SU-DHL-6 (cell line): ENCODE data around the gene LRP1.

Experiments
- H2AFZ ChIP-seq: fragments of 200-600 bp; sonication (generic); 2 replicates; pipeline ENCODE4 v1.6.1; 2014; ENCODE audit warnings: low read depth, mild to moderate bottlenecking, moderate library complexity, mixed read lengths, antibody characterized with exemption, low read length; ENCODE audit not compliant: severe bottlenecking
- H3F3A ChIP-seq: fragments of 200-600 bp; shearing (Covaris generic); 2 replicates; pipeline ENCODE4 v1.6.0; 2016; ENCODE audit warnings: antibody characterized with exemption, mild to moderate bottlenecking; ENCODE audit not compliant: insufficient read depth
- H3K27ac ChIP-seq: fragments of 200-600 bp; sonication (generic); 2 replicates; pipeline ENCODE4 v1.5.1; 2016; ENCODE audit warnings: low read depth, mild to moderate bottlenecking, low read length, moderate library complexity, mixed read lengths
- H3K27me3 ChIP-seq: fragments of 200-600 bp; sonication (generic), shearing (Covaris generic); 2 replicates; pipeline ENCODE4 v1.6.0; 2014; ENCODE audit warnings: mild to moderate bottlenecking, low read length
- H3K36me3 ChIP-seq: fragments of 200-600 bp; sonication (generic); 2 replicates; pipeline ENCODE4 v1.6.1; 2014; ENCODE audit warnings: mild to moderate bottlenecking, low read length, mixed read lengths
- H3K4me2 ChIP-seq: fragments of 300-600, 200-600 bp; shearing (Covaris generic), sonication (generic); 2 replicates; pipeline ENCODE4 v1.6.0; 2014; ENCODE audit warnings: low read length, low read depth, mild to moderate bottlenecking; ENCODE audit not compliant: poor library complexity, severe bottlenecking
- H3K4me3 ChIP-seq: fragments of 200-600 bp; sonication (generic); 2 replicates; pipeline ENCODE4 v1.5.1; 2014; ENCODE audit warnings: antibody characterized with exemption, low read length, mild to moderate bottlenecking, mixed read lengths; ENCODE audit not compliant: insufficient read depth, poor library complexity, severe bottlenecking
- H3K79me2 ChIP-seq: fragments of 200-600 bp; sonication (generic); 2 replicates; pipeline ENCODE4 v1.6.1; 2014; ENCODE audit warnings: mild to moderate bottlenecking, low read length, moderate library complexity; ENCODE audit not compliant: insufficient read depth
- H3K9ac ChIP-seq: fragments of 200-600 bp; sonication (generic); 2 replicates; pipeline ENCODE4 v1.7.0; 2014; ENCODE audit warnings: mild to moderate bottlenecking, low read length
- H3K9me2 ChIP-seq: fragments of 200-600 bp; sonication (generic); replicated peaks from 2 replicates; pipeline ENCODE4 v1.6.1; 2014; ENCODE audit warnings: low read length; ENCODE audit not compliant: insufficient read depth
- H3K9me3 ChIP-seq: fragments of 200-600 bp; sonication (generic); 2 replicates; pipeline ENCODE4 v1.6.1; 2014; ENCODE audit warnings: low read length, mixed read lengths; ENCODE audit not compliant: insufficient read depth
- H4K20me1 ChIP-seq: fragments of 200-600 bp; sonication (generic); 2 replicates; pipeline ENCODE4 v1.6.1; 2014; ENCODE audit warnings: low read depth, mild to moderate bottlenecking, antibody characterized with exemption, low read length, moderate library complexity, mixed read lengths
- CTCF ChIP-seq: fragments of 200-600 bp; sonication (generic); IDR thresholded peaks from one replicate; pipeline ENCODE4 v1.5.1; 2017; ENCODE audit warnings: antibody characterized with exemption, mild to moderate bottlenecking, low read length, moderate library complexity; ENCODE audit not compliant: insufficient read depth, poor library complexity, severe bottlenecking
- EZH2phosphoT487 ChIP-seq: fragments of 200-600 bp; sonication (generic), shearing (Covaris generic); conservative IDR thresholded peaks from 2 replicates; pipeline ENCODE4 v1.6.1; 2018; ENCODE audit warnings: mild to moderate bottlenecking, antibody characterized with exemption, low read length, moderate library complexity, mixed read lengths

Gene LRP1

GRCh38 chr12:57157588-57158173 lies 29.4 kb downstream of the LRP1 start:
- H4K20me1 ChIP-seq, result no peaks in the 10 kb centered on the region
- H3K27ac ChIP-seq, result no peak overlapping the region
- H3K9ac ChIP-seq, result no peak overlapping the region
- H3K9me3 ChIP-seq, result no peaks in the 10 kb centered on the region
- no peaks in the 10 kb centered on the region for H3F3A ChIP-seq
- no peak for TF ChIP-seq EZH2phosphoT487
- no peak for TF ChIP-seq CTCF
- no peak overlapping the region for H3K4me3 ChIP-seq
- no peaks in the 10 kb centered on the region for H3K36me3 ChIP-seq
- H3K9me2 ChIP-seq, result no peaks in the 10 kb centered on the region
- H3K27me3 ChIP-seq, result no peaks in the 10 kb centered on the region
- H3K4me2 ChIP-seq, result no peak overlapping the region
- no peak overlapping the region for H2AFZ ChIP-seq
- H3K79me2 ChIP-seq, result no peaks in the 10 kb centered on the region

- H3F3A ChIP-seq, result no peaks in the 10 kb centered on the region
- H3K27me3 ChIP-seq, result no peaks in the 10 kb centered on the region
- no peaks in the 10 kb centered on the region for H3K9me2 ChIP-seq
- no peak overlapping the region for H3K4me2 ChIP-seq
- TF ChIP-seq CTCF (no peak), EZH2phosphoT487 (no peak)
- no peaks in the 10 kb centered on the region for H4K20me1 ChIP-seq
- no peak overlapping the region for H3K27ac ChIP-seq
- no peaks in the 10 kb centered on the region for H3K36me3 ChIP-seq
- no peaks in the 10 kb centered on the region for H3K79me2 ChIP-seq
- no peak overlapping the region for H2AFZ ChIP-seq
- H3K9me3 ChIP-seq, result no peaks in the 10 kb centered on the region
- H3K9ac ChIP-seq, result no peak overlapping the region
- no peak overlapping the region for H3K4me3 ChIP-seq
These were observed 29.9 kb downstream of the LRP1 start for GRCh38 chr12:57158186-57158585.

GRCh38 chr12:57158665-57159064 lies 30.4 kb downstream of the LRP1 start:
- Histone ChIP-seq H3K27ac (no peak overlapping the region), H3K9ac (no peak overlapping the region), H3K4me2 (no peak overlapping the region), H3K9me3 (no peaks in the 10 kb centered on the region), H3K4me3 (no peak overlapping the region), H3K36me3 (no peaks in the 10 kb centered on the region), H4K20me1 (no peaks in the 10 kb centered on the region), H2AFZ (no peak overlapping the region), H3K9me2 (no peaks in the 10 kb centered on the region), H3K27me3 (no peaks in the 10 kb centered on the region), H3F3A (no peaks in the 10 kb centered on the region), H3K79me2 (no peaks in the 10 kb centered on the region)
- no peak for TF ChIP-seq EZH2phosphoT487
- TF ChIP-seq CTCF, result no peak

- Histone ChIP-seq H3K27ac (no peak overlapping the region), H3K4me2 (no peak overlapping the region), H3K36me3 (no peaks in the 10 kb centered on the region), H3K4me3 (no peak overlapping the region), H3K9me3 (no peaks in the 10 kb centered on the region), H3K79me2 (no peaks in the 10 kb centered on the region), H3K27me3 (no peaks in the 10 kb centered on the region), H4K20me1 (no peaks in the 10 kb centered on the region), H3F3A (no peaks in the 10 kb centered on the region), H3K9me2 (no peaks in the 10 kb centered on the region), H2AFZ (no peak overlapping the region), H3K9ac (no peak overlapping the region)
- TF ChIP-seq EZH2phosphoT487 (no peak), CTCF (no peak)
These were observed 31.0 kb downstream of the LRP1 start for GRCh38 chr12:57159311-57159710.
